Endothelial cell of umbilical vein (primary cell): Measurements from ENCODE around the gene FGR.

Experiments
- CTCF ChIP-seq, 2 donors: IDR thresholded peaks; 1 replicate in 1 of 2; 2 replicates in 1 of 2; pipeline ENCODE4 v1.5.1; 2011; ENCODE audit warnings: low read length in 2 of 2, mild to moderate bottlenecking in 2 of 2, moderate library complexity in 2 of 2, control low read depth in 1 of 2, inconsistent platforms in 1 of 2, low read depth in 1 of 2; ENCODE audit not compliant: insufficient read depth in 1 of 2; ENCODE audit errors: extremely low read depth in 1 of 2
- EZH2 ChIP-seq: IDR thresholded peaks from 2 replicates; pipeline ENCODE4 v1.6.1; 2012; ENCODE audit warnings: borderline replicate concordance, low read depth, mild to moderate bottlenecking, moderate library complexity, low read length, inconsistent platforms; ENCODE audit not compliant: severe bottlenecking
- FOS ChIP-seq: IDR thresholded peaks from 2 replicates; pipeline ENCODE4 v1.6.1; 2011; ENCODE audit warnings: mild to moderate bottlenecking, low read length, moderate library complexity, borderline replicate concordance; ENCODE audit not compliant: insufficient read depth
- GATA2 ChIP-seq: IDR thresholded peaks from 2 replicates; pipeline ENCODE4 v1.7.0; 2011; ENCODE audit warnings: low read depth, mild to moderate bottlenecking, moderate library complexity, mixed read lengths, low read length; ENCODE audit not compliant: insufficient read length, insufficient read depth
- JUN ChIP-seq: IDR thresholded peaks from 2 replicates; pipeline ENCODE4 v1.6.1; 2011; ENCODE audit warnings: borderline replicate concordance, low read depth; ENCODE audit not compliant: insufficient read length, insufficient read depth
- MAX ChIP-seq: IDR thresholded peaks from 2 replicates; pipeline ENCODE4 v1.6.1; 2011; ENCODE audit not compliant: insufficient read depth, insufficient read length
- POLR2A ChIP-seq: IDR thresholded peaks from 2 replicates; pipeline ENCODE4 v1.6.1; 2012; ENCODE audit warnings: low read depth, mild to moderate bottlenecking, control low read depth, low read length
- POLR2AphosphoS5 ChIP-seq: IDR thresholded peaks from 2 replicates; pipeline ENCODE4 v1.6.1; 2012; ENCODE audit warnings: low read depth, mild to moderate bottlenecking, control low read depth, low read length, moderate library complexity; ENCODE audit not compliant: insufficient read depth

- TF ChIP-seq CTCF (IDR thresholded peaks at IDR 0.05; ENCODE audit: extremely low read depth in 1 of 2, insufficient read depth in 1 of 2, low read depth in 1 of 2, low read length in 2 of 2): no peak
- TF ChIP-seq POLR2A: no peak
- TF ChIP-seq MAX: no peak
- TF ChIP-seq POLR2AphosphoS5: no peak
- no peak for TF ChIP-seq GATA2
- TF ChIP-seq FOS: no peak
- no peak for TF ChIP-seq EZH2
- TF ChIP-seq JUN: no peak
Measured at GRCh38 chr1:27603309-27603680, 31.7 kb downstream of the FGR start.
